OCI-LY1 (cell line): ENCODE measurements around the gene LSAMP.
A peak's percentile ranks its signal among the peaks of the same experiment; 100 is the strongest.

ENCODE experiments used
- H2AFZ ChIP-seq: fragments of 200-600 bp; sonication (generic), shearing (Covaris generic); 2 replicates; pipeline ENCODE4 v1.6.0; 2014; ENCODE audit warnings: antibody characterized with exemption, mild to moderate bottlenecking, low read length
- H3F3A ChIP-seq: fragments of 200-600 bp; sonication (generic), shearing (Covaris generic); 2 replicates; pipeline ENCODE4 v1.6.0; 2014; ENCODE audit warnings: mild to moderate bottlenecking, antibody characterized with exemption, low read length, moderate library complexity; ENCODE audit not compliant: insufficient read depth
- H3K27ac ChIP-seq: fragments of 200-600 bp; sonication (generic); 2 replicates; pipeline ENCODE4 v1.5.1; 2014; ENCODE audit warnings: low read length, mixed run types, mild to moderate bottlenecking, low read depth; ENCODE audit not compliant: poor library complexity, severe bottlenecking
- H3K27me3 ChIP-seq: fragments of 200-600 bp; sonication (generic); 2 replicates; pipeline ENCODE4 v1.6.0; 2014; ENCODE audit warnings: antibody characterized with exemption, mild to moderate bottlenecking, low read length, moderate library complexity; ENCODE audit not compliant: insufficient read depth
- H3K36me3 ChIP-seq: fragments of 200-600 bp; sonication (generic); 2 replicates; pipeline ENCODE4 v1.6.1; 2014; ENCODE audit warnings: mild to moderate bottlenecking, antibody characterized with exemption, low read length, moderate library complexity, mixed read lengths; ENCODE audit not compliant: insufficient read depth
- H3K4me1 ChIP-seq: fragments of 200-600 bp; sonication (generic); 2 replicates; pipeline ENCODE4 v1.5.1; 2014; ENCODE audit warnings: mild to moderate bottlenecking, low read length, moderate library complexity; ENCODE audit not compliant: insufficient read depth, severe bottlenecking
- H3K4me2 ChIP-seq: fragments of 200-600 bp; sonication (generic), shearing (Covaris generic); 2 replicates; pipeline ENCODE4 v1.6.1; 2014; ENCODE audit warnings: low read length
- H3K4me3 ChIP-seq: fragments of 200-600 bp; sonication (generic); 2 replicates; pipeline ENCODE4 v1.5.1; 2014; ENCODE audit warnings: low read length, low read depth, mild to moderate bottlenecking, mixed read lengths; ENCODE audit not compliant: poor library complexity, severe bottlenecking
- H3K79me2 ChIP-seq: fragments of 200-600 bp; shearing (Covaris generic); 2 replicates; pipeline ENCODE4 v1.6.1; 2016; ENCODE audit warnings: mixed run types, low read length, mixed read lengths; ENCODE audit not compliant: insufficient read depth
- H3K9ac ChIP-seq: fragments of 200-600 bp; sonication (generic), shearing (Covaris generic); 2 replicates; pipeline ENCODE4 v1.6.1; 2014; ENCODE audit warnings: mild to moderate bottlenecking, low read length, mixed read lengths
- H3K9me2 ChIP-seq: fragments of 200-600 bp; sonication (generic), shearing (Covaris generic); 2 replicates; pipeline ENCODE4 v1.6.1; 2014; ENCODE audit warnings: low read depth, mild to moderate bottlenecking, low read length, mixed read lengths
- H3K9me3 ChIP-seq: fragments of 200-600 bp; shearing (Covaris generic); 2 replicates; pipeline ENCODE4 v1.6.1; 2014; ENCODE audit warnings: low read length, mixed read lengths
- H4K20me1 ChIP-seq: fragments of 200-600 bp; sonication (generic), shearing (Covaris generic); 2 replicates; pipeline ENCODE4 v1.6.0; 2016; ENCODE audit warnings: mild to moderate bottlenecking, low read length; ENCODE audit not compliant: insufficient read depth
- EZH2 ChIP-seq: fragments of 200-600 bp; sonication (generic), shearing (Covaris generic); IDR thresholded peaks from 2 replicates; pipeline ENCODE4 v1.8.0; 2017; ENCODE audit warnings: borderline replicate concordance, mixed run types, mild to moderate bottlenecking, antibody characterized with exemption, low read length, moderate library complexity, mixed read lengths
- TF ChIP-seq, protein P1 (sequence below): fragments of 200-600 bp; sonication (generic), shearing (Covaris generic); IDR thresholded peaks from 2 replicates; pipeline ENCODE4 v1.5.1; 2017; ENCODE audit warnings: mild to moderate bottlenecking, antibody characterized with exemption, low read length, moderate library complexity, mixed read lengths

The LSAMP gene

DNA sequence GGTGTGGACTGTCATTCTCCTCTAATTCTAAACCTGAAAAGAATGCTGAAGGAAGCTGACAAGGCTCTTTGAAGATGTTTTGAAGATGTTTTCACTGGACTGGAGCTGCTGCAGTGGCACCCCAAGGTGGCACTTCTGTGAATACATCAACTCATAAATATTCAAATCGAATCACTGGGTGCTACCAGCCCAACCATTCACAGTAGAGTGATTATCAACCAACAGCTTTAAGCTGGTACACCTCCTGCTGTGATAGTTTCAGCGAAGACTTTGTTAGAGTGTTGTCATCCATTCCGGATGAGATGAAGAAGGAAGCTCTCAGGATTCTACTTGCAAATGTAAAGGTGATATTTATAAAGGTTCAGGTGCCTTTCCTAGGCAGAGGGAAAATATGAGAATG is 106.6 kb downstream of the LSAMP start:
- Histone ChIP-seq H4K20me1 (no peaks in the 10 kb centered on the region), H3K4me2 (no peak overlapping the region), H3K9me3 (no peaks in the 10 kb centered on the region), H2AFZ (no peak overlapping the region), H3K27ac (no peak overlapping the region), H3F3A (no peaks in the 10 kb centered on the region), H3K27me3 (no peaks in the 10 kb centered on the region), H3K9ac (no peak overlapping the region), H3K79me2 (no peaks in the 10 kb centered on the region), H3K4me1 (no peaks in the 10 kb centered on the region), H3K9me2 (no peaks in the 10 kb centered on the region), H3K36me3 (no peaks in the 10 kb centered on the region), H3K4me3 (no peak overlapping the region)
- TF ChIP-seq EZH2 = no peak
- TF ChIP-seq, protein P1, sequence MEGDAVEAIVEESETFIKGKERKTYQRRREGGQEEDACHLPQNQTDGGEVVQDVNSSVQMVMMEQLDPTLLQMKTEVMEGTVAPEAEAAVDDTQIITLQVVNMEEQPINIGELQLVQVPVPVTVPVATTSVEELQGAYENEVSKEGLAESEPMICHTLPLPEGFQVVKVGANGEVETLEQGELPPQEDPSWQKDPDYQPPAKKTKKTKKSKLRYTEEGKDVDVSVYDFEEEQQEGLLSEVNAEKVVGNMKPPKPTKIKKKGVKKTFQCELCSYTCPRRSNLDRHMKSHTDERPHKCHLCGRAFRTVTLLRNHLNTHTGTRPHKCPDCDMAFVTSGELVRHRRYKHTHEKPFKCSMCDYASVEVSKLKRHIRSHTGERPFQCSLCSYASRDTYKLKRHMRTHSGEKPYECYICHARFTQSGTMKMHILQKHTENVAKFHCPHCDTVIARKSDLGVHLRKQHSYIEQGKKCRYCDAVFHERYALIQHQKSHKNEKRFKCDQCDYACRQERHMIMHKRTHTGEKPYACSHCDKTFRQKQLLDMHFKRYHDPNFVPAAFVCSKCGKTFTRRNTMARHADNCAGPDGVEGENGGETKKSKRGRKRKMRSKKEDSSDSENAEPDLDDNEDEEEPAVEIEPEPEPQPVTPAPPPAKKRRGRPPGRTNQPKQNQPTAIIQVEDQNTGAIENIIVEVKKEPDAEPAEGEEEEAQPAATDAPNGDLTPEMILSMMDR = no peak

DNA sequence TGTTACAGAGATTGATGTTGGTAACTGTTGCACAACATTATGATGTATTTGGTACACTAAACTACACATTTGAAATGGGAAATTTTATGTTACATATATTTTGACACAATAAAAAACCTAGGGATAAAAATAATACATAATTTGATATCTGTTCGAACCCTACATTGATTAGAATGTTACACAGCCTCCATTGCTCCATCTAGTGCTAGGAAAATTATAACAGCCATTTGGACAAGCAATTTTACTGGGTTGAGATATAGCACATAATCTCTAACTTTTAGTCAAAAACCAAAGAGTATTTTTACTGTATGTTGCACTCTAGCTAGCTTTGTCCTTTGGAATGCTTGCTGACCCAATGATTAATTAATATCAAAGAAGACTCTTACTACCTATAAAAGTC is 108.1 kb downstream of the LSAMP start:
- Histone ChIP-seq H3K79me2 (no peaks in the 10 kb centered on the region), H3K9me3 (no peaks in the 10 kb centered on the region), H3K27ac (no peak overlapping the region), H3K27me3 (no peaks in the 10 kb centered on the region), H3K9me2 (no peaks in the 10 kb centered on the region), H3K9ac (no peak overlapping the region), H3F3A (no peaks in the 10 kb centered on the region), H3K4me2 (no peak overlapping the region), H3K4me3 (no peak overlapping the region), H4K20me1 (no peaks in the 10 kb centered on the region), H3K36me3 (no peaks in the 10 kb centered on the region), H2AFZ (no peak overlapping the region), H3K4me1 (no peaks in the 10 kb centered on the region)
- TF ChIP-seq EZH2 = no peak
- TF ChIP-seq, protein P1 = peak; percentile 21; the same call in 1 of the 2 replicates

DNA sequence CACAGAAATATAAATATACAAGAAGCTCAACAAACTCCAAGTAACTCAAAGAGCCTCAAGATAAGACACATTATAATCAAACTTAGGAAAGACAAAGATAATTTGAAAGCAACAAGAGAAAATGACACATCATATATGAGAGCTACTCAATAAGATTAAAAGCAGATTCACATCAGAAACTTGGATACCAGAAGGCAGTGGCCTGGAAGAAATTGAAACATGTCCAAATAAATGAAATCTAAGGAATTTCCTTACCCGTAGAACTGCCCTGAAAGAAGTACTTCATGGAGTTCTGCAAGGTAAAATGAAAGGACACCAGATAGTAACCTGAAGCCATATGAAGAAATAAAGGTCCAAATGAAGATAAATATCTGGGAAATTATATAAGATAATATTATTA is 113.9 kb downstream of the LSAMP start:
- Histone ChIP-seq H4K20me1 (no peaks in the 10 kb centered on the region), H3K79me2 (no peaks in the 10 kb centered on the region), H2AFZ (no peak overlapping the region), H3K9me2 (no peaks in the 10 kb centered on the region), H3K27me3 (no peaks in the 10 kb centered on the region), H3K4me3 (no peak overlapping the region), H3K4me1 (no peaks in the 10 kb centered on the region), H3K4me2 (no peak overlapping the region), H3K36me3 (no peaks in the 10 kb centered on the region), H3F3A (no peaks in the 10 kb centered on the region), H3K9ac (no peak overlapping the region), H3K27ac (no peak overlapping the region), H3K9me3 (no peaks in the 10 kb centered on the region)
- TF ChIP-seq, protein P1 = no peak
- no peak for TF ChIP-seq EZH2
